ENCODE measurements around the gene NKX2-4.
"Not testable (repeated sequence)": the region's sequence is repeated elsewhere in the genome, so short reads cannot be mapped to it uniquely, and the experiment has no call there.

The NKX2-4 gene

GRCh38 chr20:21397341-21398108 is at the start of gene NKX2-4:
Gene NKX2-4 (minus strand): TSS chr20:21397526. CDS start chr20:21397399, 127 bp downstream.
- no peak for DNase-seq

DNA sequence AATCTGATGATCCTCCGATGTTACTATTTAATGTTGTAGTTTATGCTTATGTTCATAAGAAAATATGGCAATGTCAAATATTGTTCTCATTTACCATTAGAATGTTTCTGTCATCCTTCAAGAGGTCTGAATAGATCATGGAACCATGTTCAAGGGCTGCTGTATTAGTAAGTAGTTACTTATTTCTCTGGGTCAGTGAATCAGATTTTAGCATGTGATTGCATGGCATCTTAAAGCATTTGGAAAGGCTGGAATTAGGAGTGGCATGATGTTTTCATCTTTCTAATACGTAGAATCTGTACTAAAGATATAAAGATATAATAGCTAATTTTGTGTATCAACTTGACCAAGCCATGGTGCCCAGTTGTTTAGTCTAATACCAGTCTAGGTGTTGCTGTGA is 40.5 kb upstream of the NKX2-4 start:
- no peak for DNase-seq

GRCh38 chr20:21437248-21437647 is 39.9 kb upstream of the NKX2-4 start:
- no peak for DNase-seq

- no peak for DNase-seq
Observed at GRCh38 chr20:21436205-21436604, 38.9 kb upstream of the NKX2-4 start.

GRCh38 chr20:21435576-21435975 is 38.2 kb upstream of the NKX2-4 start:
- no peak for DNase-seq

DNA sequence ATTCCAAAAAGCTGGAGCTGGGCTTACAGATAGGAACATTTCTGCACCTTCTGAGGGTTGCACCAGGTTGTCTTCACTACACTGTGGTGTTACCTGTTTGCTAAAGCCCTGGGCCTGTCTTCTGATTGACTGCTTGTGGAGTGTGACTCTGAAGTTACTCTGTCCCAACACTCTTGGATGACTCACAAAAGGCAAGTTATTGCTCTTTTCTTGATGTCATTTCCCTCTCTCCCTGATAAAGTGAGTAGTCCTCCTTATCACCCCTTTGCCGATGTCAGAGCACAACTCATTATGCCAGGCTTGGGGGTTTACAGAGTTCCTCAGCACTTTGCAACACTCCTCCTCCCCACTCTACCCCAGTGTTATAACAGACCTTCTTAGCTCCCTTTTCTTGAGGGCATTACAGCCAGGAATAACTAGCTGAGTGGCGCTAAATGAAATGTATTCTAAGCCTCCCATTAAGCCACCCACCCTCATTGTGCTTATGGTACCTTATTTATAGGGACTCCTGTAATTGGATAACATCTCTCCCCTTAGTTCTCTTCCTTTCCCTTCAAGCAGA is 36.1 kb upstream of the NKX2-4 start:
- DNase-seq, result no peak

- no peak for DNase-seq
Observed at GRCh38 chr20:21432911-21433310, 35.6 kb upstream of the NKX2-4 start.

DNA sequence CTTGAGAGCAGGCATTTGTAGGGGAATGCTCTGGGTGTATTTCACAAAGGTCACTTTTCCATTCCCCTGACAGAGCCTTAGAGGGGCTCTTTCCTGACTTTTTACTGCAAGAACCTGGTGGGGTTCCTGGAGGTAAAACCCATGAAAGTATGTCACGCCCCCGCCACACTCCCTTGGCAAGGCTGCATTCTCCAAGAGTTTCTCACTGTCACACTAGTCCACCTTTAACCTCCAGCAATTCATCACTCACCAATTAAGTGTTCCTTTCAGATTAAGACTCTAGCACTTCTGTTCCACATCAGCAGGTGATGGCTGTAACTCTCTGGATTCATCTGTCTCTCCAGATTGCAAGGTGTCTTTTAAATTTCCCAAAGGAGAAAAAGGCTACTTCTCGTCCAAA is 32.7 kb upstream of the NKX2-4 start:
- no peak for DNase-seq

DNA sequence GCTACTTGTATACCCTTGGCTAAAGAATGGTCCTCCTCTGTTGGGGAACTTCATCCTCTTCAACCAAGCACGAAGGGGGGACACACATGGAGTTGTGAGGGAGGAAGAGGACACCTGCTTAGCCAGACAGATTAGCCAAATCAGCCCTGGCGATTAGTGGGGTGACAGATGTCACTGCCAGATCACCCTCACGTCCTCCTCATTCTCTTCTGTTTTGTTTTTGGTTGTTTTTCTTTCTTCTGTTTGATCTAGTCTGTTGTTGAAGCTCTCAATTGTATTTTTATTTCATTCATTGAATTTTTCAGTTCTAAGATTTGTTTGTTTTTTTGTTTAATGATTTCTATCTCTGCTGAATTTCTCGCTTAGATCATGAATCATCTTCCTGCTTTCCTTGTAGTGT is 27.5 kb upstream of the NKX2-4 start:
- no peak for DNase-seq

GRCh38 chr20:21423712-21424111 is 26.4 kb upstream of the NKX2-4 start:
- DNase-seq, result not testable (repeated sequence)

GRCh38 chr20:21421601-21422236 is 24.4 kb upstream of the NKX2-4 start:
- DNase-seq, result no peak

DNA sequence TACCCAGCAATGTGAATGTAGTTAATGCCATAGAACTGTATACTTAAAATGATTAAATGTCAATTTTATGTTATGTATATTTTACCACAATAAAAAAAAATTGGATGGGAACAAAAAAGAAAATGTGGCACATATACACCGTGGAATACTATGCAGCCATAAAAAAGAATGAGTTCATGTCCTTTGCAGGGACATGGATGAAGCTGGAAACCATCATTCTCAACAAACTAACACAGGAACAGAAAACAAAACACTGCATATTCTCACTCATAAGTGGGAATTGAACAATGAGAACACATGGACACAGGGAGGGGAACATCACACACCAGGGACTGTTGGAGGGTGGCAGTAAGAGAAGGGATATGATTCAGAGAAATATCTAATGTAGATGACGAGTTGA is 21.8 kb upstream of the NKX2-4 start:
- DNase-seq, result not testable (repeated sequence)

DNA sequence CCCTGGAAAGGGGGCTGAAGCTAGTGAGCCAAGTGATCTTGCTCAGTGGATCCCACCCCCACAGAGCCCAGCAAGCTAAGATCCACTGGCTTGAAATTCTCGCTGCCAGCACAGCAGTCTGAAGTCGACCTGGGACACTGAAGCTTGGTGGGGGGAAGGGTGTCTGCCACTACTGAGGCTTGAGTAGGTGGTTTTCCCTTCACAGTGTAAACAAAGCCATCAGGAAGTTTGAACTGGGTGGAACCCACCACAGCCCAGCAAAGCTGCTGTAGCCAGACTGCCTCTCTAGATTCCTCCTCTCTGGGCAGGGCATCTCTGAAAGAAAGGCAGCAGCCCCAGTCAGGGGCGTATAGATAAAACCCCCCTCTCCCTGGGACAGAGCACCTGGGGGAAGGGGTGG is 16.7 kb upstream of the NKX2-4 start:
- DNase-seq, result not testable (repeated sequence)

DNA sequence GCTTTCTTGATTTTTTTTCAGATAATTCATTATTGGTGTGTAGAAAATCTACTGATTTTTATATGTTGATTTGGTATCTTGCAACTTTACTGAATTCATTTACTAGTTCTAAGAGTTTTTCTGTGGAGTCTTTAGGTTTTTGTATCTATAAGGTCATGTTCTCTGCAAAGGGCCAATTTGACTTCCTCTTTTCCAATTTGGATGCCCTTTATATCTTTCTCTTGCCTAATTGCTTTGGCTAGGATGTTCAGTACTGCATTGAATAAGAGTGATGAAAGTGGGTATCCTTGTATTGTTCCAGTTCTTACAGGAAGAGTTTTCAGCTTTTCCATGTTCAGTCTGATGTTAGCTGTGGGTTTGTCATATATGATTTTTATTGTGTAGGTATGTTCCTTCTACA is 14.4 kb upstream of the NKX2-4 start:
- DNase-seq, result no peak

DNA sequence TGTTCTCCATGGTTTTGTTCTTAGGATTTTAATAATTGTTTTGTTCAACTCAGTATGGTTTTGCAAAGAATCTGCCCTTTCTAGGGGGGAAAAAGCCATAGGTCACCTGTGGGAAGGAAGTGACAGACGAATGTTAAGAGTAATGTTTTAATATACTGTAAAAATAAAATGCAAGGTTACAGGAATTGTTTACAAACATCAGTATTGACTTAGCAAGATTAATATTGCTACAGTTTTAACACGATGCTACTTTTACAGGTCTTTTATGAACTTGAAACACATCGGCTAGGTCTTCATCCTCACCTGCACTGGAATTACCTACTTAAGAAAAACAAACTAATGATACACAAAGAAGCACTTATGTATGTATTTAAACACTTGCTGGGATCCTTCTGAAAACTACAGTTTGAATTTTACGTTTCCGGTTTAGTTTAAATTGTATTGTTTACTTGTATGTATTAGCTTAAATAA is 1.7 kb upstream of the NKX2-4 start:
- no peak for DNase-seq

GRCh38 chr20:21398109-21399004 is 1.0 kb upstream of the NKX2-4 start:
- no peak for DNase-seq

GRCh38 chr20:21396599-21397340 is 556 bp downstream of the NKX2-4 start:
- peak; percentile 27 for DNase-seq

DNA sequence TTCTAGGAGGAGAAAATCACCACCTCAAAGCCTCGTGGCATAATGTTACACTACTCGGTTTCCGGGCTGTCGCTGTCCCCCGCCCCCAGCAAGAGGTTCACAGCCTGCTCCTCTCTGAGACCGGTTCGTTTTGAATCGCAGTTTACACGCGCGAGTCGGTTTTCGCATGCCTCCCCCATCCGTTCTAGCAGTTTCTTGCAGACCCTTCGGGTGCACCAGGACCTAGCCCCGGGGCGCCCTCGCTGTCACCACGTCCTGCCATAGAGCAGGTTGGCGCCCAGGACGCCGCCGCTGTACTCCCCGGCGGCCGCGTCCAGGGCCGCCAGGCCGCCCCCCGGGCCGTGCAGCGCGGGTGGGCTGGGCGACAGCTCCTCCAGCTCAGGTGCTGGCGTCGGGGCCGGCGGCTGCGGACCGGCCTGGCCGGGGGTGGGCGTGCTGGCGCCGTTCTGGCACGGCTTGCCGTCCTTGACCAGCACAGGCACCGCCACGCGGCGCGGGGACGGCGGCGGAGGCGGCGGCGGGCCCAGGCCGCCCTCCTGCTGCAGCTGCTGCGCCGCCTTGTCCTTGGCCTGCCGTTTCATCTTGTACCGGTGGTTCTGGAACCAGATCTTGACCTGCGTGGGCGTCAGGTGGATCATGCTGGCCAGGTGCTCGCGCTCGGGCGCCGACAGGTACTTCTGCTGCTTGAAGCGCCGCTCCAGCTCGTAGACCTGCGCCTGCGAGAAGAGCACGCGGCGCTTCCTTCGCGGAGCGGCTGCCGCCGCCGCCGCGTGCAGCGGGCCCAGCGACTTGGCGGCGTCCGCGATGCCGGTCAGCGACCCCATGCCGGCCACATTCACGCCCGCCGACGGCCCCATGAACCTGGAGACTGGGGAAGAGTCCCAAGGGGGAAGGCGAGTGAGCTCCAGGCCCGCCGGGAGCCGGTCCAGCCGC is 1.4 kb downstream of the NKX2-4 start:
- DNase-seq, result peak; percentile 55

- DNase-seq, result no peak
Observed at GRCh38 chr20:21395051-21395665, 2.2 kb downstream of the NKX2-4 start.

- DNase-seq, result no peak
Observed at GRCh38 chr20:21394551-21394950, 2.8 kb downstream of the NKX2-4 start.

Measured in stimulated activated CD4-positive, alpha-beta T cell treated with anti-CD3 and anti-CD28 coated beads, Interleukin-15, amount 100 ng/mL, for 24 hours (primary cell).